Activated T-helper 2 cell treated with anti-CD3 and anti-CD28 coated beads, Interferon-gamma antibody, Interleukin-2, Interleukin-4, amounts not matched to agents 10 μg/mL and 5 μg/mL and 100 μg/mL, durations not matched to agents 14 hours and 24 hours and 36 hours (primary cell): ENCODE results near the gene INTS6L. TPM values are rescaled to one million over a fixed set of nuclear protein-coding genes. Genes with fewer than 3 reads are reported as not detected.

Experiments
- DNase-seq: peaks from one replicate; pipeline ENCODE4 v3.0.0; 2021; ENCODE audit warnings: low spot score
- H3K27ac Mint-ChIP-seq: one replicate; pipeline ENCODE4 v1.8.0; 2021; ENCODE audit warnings: mixed read lengths
- H3K27me3 Mint-ChIP-seq: one replicate; pipeline ENCODE4 v1.8.0; 2021; ENCODE audit warnings: low read depth, mixed read lengths
- H3K36me3 Mint-ChIP-seq: one replicate; pipeline ENCODE4 v1.8.0; 2021; ENCODE audit warnings: low read depth, mixed read lengths
- H3K4me1 Mint-ChIP-seq: one replicate; pipeline ENCODE4 v1.8.0; 2021; ENCODE audit warnings: low read depth, mixed read lengths
- H3K4me3 Mint-ChIP-seq: one replicate; pipeline ENCODE4 v1.8.0; 2021; ENCODE audit warnings: low read depth, mild to moderate bottlenecking, moderate library complexity, mixed read lengths
- H3K9me3 Mint-ChIP-seq: one replicate; pipeline ENCODE4 v1.8.0; 2021; ENCODE audit warnings: mixed read lengths
- intact Hi-C: fragments of 100-400 bp; cut with micrococcal nuclease; formaldehyde crosslinking; loops from one replicate; pipeline ENCODE4 v1.15.1; 2023
- total RNA-seq: library from RNA; stranded (reverse); gene quantifications from 2 replicates; pipeline ENCODE4 v1.2.3, GENCODE V29; 2022

The INTS6L gene
- total RNA-seq, 1 donor from 2014 or later: 29.4 TPM

DNA sequence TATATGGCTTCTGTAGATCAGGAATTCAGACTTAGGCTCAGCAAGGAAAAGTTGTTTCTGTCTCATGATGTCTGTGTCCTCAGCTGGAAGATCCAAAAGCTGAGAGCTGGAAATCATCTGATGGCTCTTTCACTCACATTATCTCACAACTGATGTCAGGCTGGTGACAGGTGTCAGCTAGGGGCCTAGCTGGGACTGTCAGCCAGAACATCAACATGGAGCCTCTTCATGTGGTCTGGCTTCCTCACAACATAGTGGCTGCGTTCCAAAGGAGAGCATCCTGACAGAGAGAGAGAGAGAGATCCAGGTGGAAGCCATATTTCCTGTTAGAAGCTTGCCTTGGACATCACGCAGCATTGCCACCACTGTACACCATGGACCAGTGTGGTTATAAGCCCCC, 10.6 kb upstream of the INTS6L start:
- intact Hi-C loops: no loop called here
- H3K9me3 Mint-ChIP-seq: no peaks in the 10 kb centered on the region
- no peaks in the 10 kb centered on the region for H3K4me1 Mint-ChIP-seq
- H3K4me3 Mint-ChIP-seq: no peak overlapping the region
- H3K36me3 Mint-ChIP-seq: no peaks in the 10 kb centered on the region
- no peak for DNase-seq
- no peak overlapping the region for H3K27ac Mint-ChIP-seq
- no peaks in the 10 kb centered on the region for H3K27me3 Mint-ChIP-seq

- Mint-ChIP-seq H3K4me1 (no peaks in the 10 kb centered on the region), H3K36me3 (no peaks in the 10 kb centered on the region), H3K4me3 (no peak overlapping the region), H3K27me3 (no peaks in the 10 kb centered on the region), H3K27ac (no peak overlapping the region), H3K9me3 (no peaks in the 10 kb centered on the region)
- intact Hi-C loops: no loop called here
- DNase-seq: no peak
Observed at GRCh38 chrX:135512508-135513129, 7.8 kb upstream of the INTS6L start.

GRCh38 chrX:135513130-135513515, 7.3 kb upstream of the INTS6L start:
- DNase-seq: no peak
- Mint-ChIP-seq H3K9me3 (no peaks in the 10 kb centered on the region), H3K4me1 (no peaks in the 10 kb centered on the region), H3K36me3 (no peaks in the 10 kb centered on the region), H3K27ac (no peak overlapping the region), H3K4me3 (no peak overlapping the region), H3K27me3 (no peaks in the 10 kb centered on the region)
- intact Hi-C loops: no loop called here

DNA sequence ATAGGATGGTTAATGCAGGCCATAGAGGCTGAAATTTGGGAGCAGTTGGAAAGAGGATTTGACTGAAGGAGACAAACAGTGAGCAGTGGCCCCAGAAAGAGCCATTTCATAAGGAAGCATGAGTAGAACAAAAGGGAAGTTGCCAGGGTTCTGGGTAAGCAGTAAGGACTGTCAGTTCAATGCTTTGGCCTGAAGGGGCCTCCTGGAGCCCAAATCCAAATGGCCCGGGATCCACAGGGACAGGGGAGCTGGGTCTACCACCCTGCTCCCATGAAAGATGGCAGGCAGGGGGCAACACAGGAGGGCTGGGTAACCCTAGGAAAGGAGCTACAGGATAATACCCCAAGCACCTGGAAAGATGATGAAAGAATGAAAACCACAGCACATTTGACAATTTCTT, 4.1 kb upstream of the INTS6L start:
- Mint-ChIP-seq H3K36me3 (no peaks in the 10 kb centered on the region), H3K9me3 (no peaks in the 10 kb centered on the region), H3K27me3 (no peaks in the 10 kb centered on the region), H3K27ac (no peak overlapping the region), H3K4me3 (no peak overlapping the region), H3K4me1 (peaks cover 1% of the 10 kb centered on the region)
- no peak for DNase-seq
- intact Hi-C loops: no loop called here

- Mint-ChIP-seq H3K4me3 (no peak overlapping the region), H3K9me3 (no peaks in the 10 kb centered on the region), H3K27ac (no peak overlapping the region), H3K36me3 (peaks cover 11% of the 10 kb centered on the region), H3K4me1 (peaks cover 8% of the 10 kb centered on the region), H3K27me3 (no peaks in the 10 kb centered on the region)
- no peak for DNase-seq
- intact Hi-C loops: no loop called here
Observed at GRCh38 chrX:135518161-135518560, 2.3 kb upstream of the INTS6L start.

GRCh38 chrX:135520022-135520552, 373 bp upstream of the INTS6L start:
- Mint-ChIP-seq H3K27me3 (no peaks in the 10 kb centered on the region), H3K27ac (peak overlapping the region; percentile 100), H3K4me1 (peaks cover 24% of the 10 kb centered on the region), H3K4me3 (peak overlapping the region; percentile 99), H3K36me3 (peaks cover 21% of the 10 kb centered on the region), H3K9me3 (no peaks in the 10 kb centered on the region)
- intact Hi-C loops: loop anchor here (2.0 to 5.0 kb wide), 4 partner anchors 15 to 455 kb away; no protein-coding TSS in a partner anchor
- no peak for DNase-seq

DNA sequence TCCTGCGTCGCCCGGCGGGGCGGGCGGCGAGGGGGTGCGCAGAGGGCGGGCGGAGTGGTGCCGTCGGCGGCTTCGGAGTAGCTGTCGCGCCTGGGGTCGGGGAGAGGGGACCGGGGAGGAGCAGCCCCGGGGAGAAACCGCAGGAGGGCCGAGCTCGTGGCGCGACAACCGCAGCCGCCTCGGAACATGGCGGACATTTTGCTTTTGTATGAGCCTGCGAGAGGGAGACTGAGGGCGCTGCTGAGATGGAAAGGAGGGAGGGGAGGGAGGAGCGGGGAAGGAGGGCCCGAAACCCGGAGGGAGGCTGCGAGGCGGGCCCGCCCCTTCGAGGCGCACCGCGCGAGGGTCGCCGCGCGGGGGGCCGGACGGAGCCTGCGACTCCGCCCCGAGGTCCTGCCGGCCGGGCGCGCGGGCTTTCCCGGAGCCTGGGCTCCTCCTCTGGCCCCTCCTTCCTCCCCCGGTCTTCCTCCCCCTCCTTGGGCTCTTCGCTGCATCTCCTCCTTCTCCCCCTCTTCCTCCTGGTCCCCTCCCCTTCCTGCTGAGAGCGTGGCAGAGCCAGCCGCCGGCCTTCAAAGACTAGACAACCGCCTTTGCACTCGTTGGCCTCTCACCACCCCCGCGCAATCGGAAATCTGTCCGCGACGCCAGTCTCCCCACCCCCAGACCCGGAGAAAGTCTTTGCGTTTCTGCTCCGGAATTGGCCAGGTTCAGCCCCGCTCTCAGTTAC, 1.1 kb downstream of the INTS6L start:
- intact Hi-C loops: loop anchor here (2.0 to 5.0 kb wide), 4 partner anchors 13 to 453 kb away; no protein-coding TSS in a partner anchor
- Mint-ChIP-seq H3K4me1 (peaks cover 37% of the 10 kb centered on the region), H3K27ac (peak overlapping the region; percentile 100)

GRCh38 chrX:135522132-135522530, 1.7 kb downstream of the INTS6L start:
- no peaks in the 10 kb centered on the region for H3K9me3 Mint-ChIP-seq
- intact Hi-C loops: loop anchor here (5.0 kb wide), 2 partner anchors 35 to 50 kb away; no protein-coding TSS in a partner anchor
- peak overlapping the region; percentile 99 for H3K27ac Mint-ChIP-seq
- no peak for DNase-seq
- peaks cover 38% of the 10 kb centered on the region for H3K36me3 Mint-ChIP-seq
- peaks cover 38% of the 10 kb centered on the region for H3K4me1 Mint-ChIP-seq
- no peaks in the 10 kb centered on the region for H3K27me3 Mint-ChIP-seq
- peak overlapping the region; percentile 96 for H3K4me3 Mint-ChIP-seq

More for the DNA sequence above, 1.1 kb downstream of the INTS6L start:
- peak; percentile 81 for DNase-seq
- Mint-ChIP-seq H3K36me3 (peaks cover 35% of the 10 kb centered on the region), H3K4me3 (peak overlapping the region; percentile 99), H3K9me3 (no peaks in the 10 kb centered on the region), H3K27me3 (no peaks in the 10 kb centered on the region)

DNA sequence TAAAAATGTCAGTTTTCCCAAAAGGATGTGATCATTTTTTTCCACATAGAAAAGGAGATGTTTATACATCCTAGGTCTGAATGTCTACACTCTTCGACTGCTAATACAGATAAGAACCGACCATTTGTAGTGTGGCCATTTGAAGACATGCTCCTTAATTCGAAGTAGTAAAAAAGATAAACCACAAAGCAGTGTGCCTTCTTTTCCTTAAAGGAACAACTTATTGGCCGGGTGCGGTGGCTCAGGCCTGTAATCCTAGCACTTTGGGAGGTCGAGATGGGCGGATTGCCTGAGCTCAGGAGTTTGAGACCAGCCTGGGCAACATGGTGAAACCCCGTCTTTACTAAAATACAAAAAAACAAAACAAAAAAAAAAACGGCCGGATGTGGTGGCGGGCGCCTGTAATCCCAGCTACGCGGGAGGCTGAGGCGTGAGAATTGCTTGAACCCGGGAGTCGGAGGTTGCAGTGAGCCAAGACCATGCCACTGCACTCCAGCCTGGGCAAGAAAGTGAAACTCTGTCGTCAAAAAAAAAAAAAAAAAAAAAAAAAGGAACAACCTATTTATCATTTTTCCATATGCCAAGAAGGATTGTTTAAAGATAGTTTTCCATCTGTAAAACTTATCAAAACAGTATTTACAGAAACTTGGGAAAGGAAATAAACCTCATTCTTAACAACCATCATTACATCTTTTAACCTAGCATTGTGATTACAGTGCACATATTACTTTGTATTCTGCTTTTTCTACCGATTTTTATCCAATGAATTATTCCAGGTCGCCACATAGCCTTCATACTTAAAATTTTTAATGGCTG, 2.6 kb downstream of the INTS6L start:
- Mint-ChIP-seq H3K27me3 (no peaks in the 10 kb centered on the region), H3K36me3 (peaks cover 45% of the 10 kb centered on the region), H3K9me3 (no peaks in the 10 kb centered on the region), H3K4me3 (peak overlapping the region; percentile 96), H3K4me1 (peaks cover 42% of the 10 kb centered on the region), H3K27ac (peak overlapping the region; percentile 99)
- intact Hi-C loops: loop anchor here (5.0 kb wide), 2 partner anchors 36 to 49 kb away; no protein-coding TSS in a partner anchor
- DNase-seq: no peak

DNA sequence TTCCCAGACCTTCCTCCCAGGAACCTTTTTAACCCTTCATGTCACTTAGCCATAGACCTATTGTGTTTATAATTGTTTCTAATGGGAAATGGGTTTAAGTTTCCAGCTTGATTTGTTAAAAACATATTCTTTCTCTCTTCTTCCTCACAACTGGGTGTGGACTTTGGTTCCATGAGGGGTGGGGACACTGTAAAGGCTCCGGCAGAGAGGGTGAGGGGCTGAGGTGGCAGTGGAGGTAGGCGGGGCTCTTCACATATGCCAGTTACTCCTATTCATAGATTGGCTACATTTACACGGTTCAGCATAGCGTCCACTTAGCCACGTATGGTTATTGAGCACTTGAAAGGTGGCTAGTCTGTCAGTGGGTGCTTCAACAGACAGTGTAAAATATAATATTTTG, 7.8 kb downstream of the INTS6L start:
- peaks cover 51% of the 10 kb centered on the region for H3K4me1 Mint-ChIP-seq
- H3K27me3 Mint-ChIP-seq: no peaks in the 10 kb centered on the region
- H3K4me3 Mint-ChIP-seq: no peak overlapping the region
- DNase-seq: no peak
- intact Hi-C loops: no loop called here
- H3K9me3 Mint-ChIP-seq: no peaks in the 10 kb centered on the region
- H3K27ac Mint-ChIP-seq: no peak overlapping the region
- peaks cover 47% of the 10 kb centered on the region for H3K36me3 Mint-ChIP-seq

DNA sequence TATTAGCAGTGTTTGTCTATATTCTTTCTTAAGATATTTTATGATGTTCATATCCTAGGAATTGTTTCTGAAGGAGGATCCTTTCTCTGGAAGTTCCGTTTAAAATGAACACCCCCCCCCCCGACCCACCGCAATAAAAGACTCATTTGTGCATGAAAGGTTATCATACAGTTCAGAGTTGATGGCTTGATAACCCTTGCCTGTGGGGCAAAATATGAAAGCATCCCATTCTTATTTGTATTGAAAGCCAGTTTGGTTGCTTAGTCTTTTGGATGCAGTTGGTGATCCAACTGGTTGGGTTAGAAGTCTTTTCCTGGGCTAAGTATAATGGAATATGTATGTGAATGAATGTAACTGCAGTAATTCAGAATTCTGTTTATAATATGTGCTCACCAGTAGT, 8.3 kb downstream of the INTS6L start:
- no peak overlapping the region for H3K4me3 Mint-ChIP-seq
- no peak for DNase-seq
- intact Hi-C loops: no loop called here
- no peaks in the 10 kb centered on the region for H3K9me3 Mint-ChIP-seq
- H3K4me1 Mint-ChIP-seq: peaks cover 50% of the 10 kb centered on the region
- no peak overlapping the region for H3K27ac Mint-ChIP-seq
- peaks cover 44% of the 10 kb centered on the region for H3K36me3 Mint-ChIP-seq
- no peaks in the 10 kb centered on the region for H3K27me3 Mint-ChIP-seq

- H3K4me3 Mint-ChIP-seq: no peak overlapping the region
- intact Hi-C loops: no loop called here
- no peaks in the 10 kb centered on the region for H3K9me3 Mint-ChIP-seq
- H3K27ac Mint-ChIP-seq: no peak overlapping the region
- no peak for DNase-seq
- peaks cover 42% of the 10 kb centered on the region for H3K36me3 Mint-ChIP-seq
- H3K27me3 Mint-ChIP-seq: no peaks in the 10 kb centered on the region
- H3K4me1 Mint-ChIP-seq: peaks cover 41% of the 10 kb centered on the region
Observed at GRCh38 chrX:135530097-135530496, 9.6 kb downstream of the INTS6L start.
